Loucy (cell line): Measurements from ENCODE around the gene SAPCD2.

ENCODE experiments used
- CTCF ChIP-seq: fragments of 200-600 bp; sonication (generic); conservative IDR thresholded peaks from 2 replicates; pipeline ENCODE4 v1.5.1; 2014; ENCODE audit warnings: mild to moderate bottlenecking, antibody characterized with exemption, low read length
- EZH2phosphoT487 ChIP-seq: fragments of 200-600 bp; IDR thresholded peaks from 2 replicates; pipeline ENCODE4 v1.6.1; 2018; ENCODE audit warnings: antibody characterized with exemption, mild to moderate bottlenecking, moderate library complexity, borderline replicate concordance

- TF ChIP-seq CTCF (no peak), EZH2phosphoT487 (no peak)
Measured at GRCh38 chr9:137096785-137097546, 26.6 kb upstream of the SAPCD2 start.
